IMR-90 (cell line): ENCODE results near the gene VSNL1. TPM values are rescaled to one million over a fixed set of nuclear protein-coding genes. Genes with fewer than 3 reads are reported as not detected.

Source experiments
- ATAC-seq: fragments of 200-7000 bp; cut with Tn5 transposase; 2 replicates; pipeline ENCODE4 v1.9.1; 2020; ENCODE audit warnings: low read depth, mild to moderate bottlenecking, moderate library complexity
- BruUV-seq: library from RNA; stranded (reverse); fragments of 400-500 nt; replicated peaks from 2 replicates; lab custom pipeline; 2021; lab: Mats Ljungman, UMichigan
- CTCF ChIA-PET: fragments of 300-600 bp; formaldehyde crosslinking; extraction: SDS; loops from one replicate; lab custom pipeline; 2021; ENCODE audit warnings: antibody characterized with exemption; lab: Yijun Ruan, JAX
- POLR2A ChIA-PET: fragments of 300-600 bp; sonication (Branson Sonifier 250); formaldehyde crosslinking; loops from one replicate; lab custom pipeline; 2022; ENCODE audit warnings: antibody characterized with exemption; ENCODE audit not compliant: unreplicated experiment; lab: Charles Lee
- DNase-seq: peaks from one replicate; pipeline ENCODE4 v3.0.0; 2013
- H2AFZ ChIP-seq: replicated peaks from 2 replicates; pipeline ENCODE3; 2013; ENCODE audit warnings: low read length, mild to moderate bottlenecking; ENCODE audit not compliant: poor library complexity
- H2AK5ac ChIP-seq: 2 replicates; pipeline ENCODE4 v1.6.1; 2013; ENCODE audit warnings: low read depth, low read length, inconsistent platforms
- H2AK9ac ChIP-seq: replicated peaks from 2 replicates; pipeline ENCODE3; 2013; ENCODE audit warnings: mild to moderate bottlenecking, low read depth, low read length, moderate library complexity; ENCODE audit not compliant: poor library complexity
- H2BK120ac ChIP-seq: 2 replicates; pipeline ENCODE4 v1.6.1; 2013; ENCODE audit warnings: low read depth, low read length, inconsistent platforms
- H2BK15ac ChIP-seq: 3 replicates; pipeline ENCODE4 v1.6.1; 2013; ENCODE audit warnings: low read depth, low read length, inconsistent platforms
- H2BK20ac ChIP-seq: 2 replicates; pipeline ENCODE4 v1.6.1; 2013; ENCODE audit warnings: low read depth, mild to moderate bottlenecking, inconsistent platforms, low read length, moderate library complexity
- H2BK5ac ChIP-seq: 2 replicates; pipeline ENCODE4 v1.6.1; 2013; ENCODE audit warnings: mild to moderate bottlenecking, low read depth, low read length, inconsistent platforms; ENCODE audit not compliant: poor library complexity, severe bottlenecking
- H3K14ac ChIP-seq: replicated peaks from 2 replicates; pipeline ENCODE4 v1.6.1; 2013; ENCODE audit warnings: low read depth, low read length, inconsistent platforms
- H3K18ac ChIP-seq: 2 replicates; pipeline ENCODE4 v1.6.1; 2013; ENCODE audit warnings: low read depth, low read length, control low read depth
- H3K23ac ChIP-seq: 2 replicates; pipeline ENCODE4 v1.6.1; 2013; ENCODE audit warnings: low read depth, low read length, inconsistent platforms
- H3K27ac ChIP-seq: 2 replicates; pipeline ENCODE4 v1.5.1; 2013; ENCODE audit warnings: mild to moderate bottlenecking, control low read depth, low read length; ENCODE audit not compliant: insufficient read depth
- H3K27me3 ChIP-seq: 2 replicates; pipeline ENCODE4 v1.6.1; 2013; ENCODE audit warnings: low read length; ENCODE audit not compliant: control insufficient read depth, insufficient read depth
- H3K36me3 ChIP-seq: 2 replicates; pipeline ENCODE4 v1.6.1; 2013; ENCODE audit warnings: low read length, mixed read lengths; ENCODE audit not compliant: control insufficient read depth, insufficient read depth
- H3K4ac ChIP-seq: 2 replicates; pipeline ENCODE4 v1.6.1; 2013; ENCODE audit warnings: low read depth, low read length, inconsistent platforms
- H3K4me1 ChIP-seq: 2 replicates; pipeline ENCODE4 v1.6.1; 2013; ENCODE audit warnings: low read length, mixed read lengths; ENCODE audit not compliant: control insufficient read depth, insufficient read depth
- H3K4me2 ChIP-seq: 2 replicates; pipeline ENCODE4 v1.6.1; 2013; ENCODE audit warnings: low read depth, mild to moderate bottlenecking, control low read depth, low read length, moderate library complexity
- H3K4me3 ChIP-seq: 2 replicates; pipeline ENCODE4 v1.5.1; 2013; ENCODE audit warnings: low read depth, mild to moderate bottlenecking, control low read depth, low read length, moderate library complexity; ENCODE audit not compliant: insufficient read depth
- H3K56ac ChIP-seq: 2 replicates; pipeline ENCODE4 v1.6.1; 2013; ENCODE audit warnings: low read length, inconsistent platforms; ENCODE audit not compliant: insufficient read depth; ENCODE audit errors: extremely low read depth
- H3K79me1 ChIP-seq, 2 experiments: 2 replicates each; pipeline ENCODE4 v1.6.1; 2013; ENCODE audit warnings: low read length in 2 of 2, inconsistent platforms in 1 of 2, low read depth in 1 of 2
- H3K9ac ChIP-seq: 2 replicates; pipeline ENCODE4 v1.6.1; 2013; ENCODE audit warnings: low read depth, low read length, control low read depth
- H3K9me1 ChIP-seq: 2 replicates; pipeline ENCODE4 v1.6.1; 2013; ENCODE audit warnings: low read length, inconsistent platforms; ENCODE audit not compliant: insufficient read depth
- H3K9me3 ChIP-seq: 2 replicates; pipeline ENCODE4 v1.6.1; 2013; ENCODE audit warnings: low read length; ENCODE audit not compliant: control insufficient read depth, insufficient read depth
- H4K20me1 ChIP-seq: 2 replicates; pipeline ENCODE4 v1.6.1; 2013; ENCODE audit warnings: low read length, inconsistent platforms; ENCODE audit not compliant: insufficient read depth
- H4K5ac ChIP-seq: 2 replicates; pipeline ENCODE4 v1.6.1; 2013; ENCODE audit warnings: mild to moderate bottlenecking, low read depth, low read length, control low read depth
- H4K8ac ChIP-seq, 2 experiments: 2 replicates each; pipeline ENCODE4 v1.6.1; 2013; ENCODE audit warnings: low read depth in 2 of 2, low read length in 2 of 2, control low read depth in 1 of 2, inconsistent platforms in 1 of 2
- H4K91ac ChIP-seq: 2 replicates; pipeline ENCODE4 v1.6.1; 2013; ENCODE audit warnings: low read depth, low read length, inconsistent platforms; ENCODE audit not compliant: insufficient read depth
- BHLHE40 ChIP-seq: fragments of 150-350 bp; IDR thresholded peaks from 2 replicates; pipeline ENCODE4 v1.6.1; 2016; ENCODE audit warnings: mild to moderate bottlenecking, low read depth, low read length
- CHD1 ChIP-seq: IDR thresholded peaks from 2 replicates; pipeline ENCODE4 v1.6.1; 2012; ENCODE audit warnings: low read depth, low read length, improper control_type of control experiment
- CTCF ChIP-seq: conservative IDR thresholded peaks from 2 replicates; pipeline ENCODE4 v1.5.1; 2012; ENCODE audit warnings: mild to moderate bottlenecking, low read depth, low read length, improper control_type of control experiment
- ELK1 ChIP-seq: fragments of 150-350 bp; IDR thresholded peaks from 2 replicates; pipeline ENCODE4 v1.6.1; 2016; ENCODE audit warnings: low read depth, mild to moderate bottlenecking, low read length, moderate library complexity, borderline replicate concordance
- MAZ ChIP-seq: IDR thresholded peaks from 2 replicates; pipeline ENCODE4 v1.6.1; 2012; ENCODE audit warnings: low read depth, mild to moderate bottlenecking, low read length, improper control_type of control experiment, moderate library complexity, borderline replicate concordance
- MXI1 ChIP-seq: IDR thresholded peaks from 2 replicates; pipeline ENCODE4 v1.6.1; 2012; ENCODE audit warnings: low read depth, mild to moderate bottlenecking, low read length, moderate library complexity, borderline replicate concordance
- RAD21 ChIP-seq: IDR thresholded peaks from 2 replicates; pipeline ENCODE4 v1.6.1; 2012; ENCODE audit warnings: low read length, improper control_type of control experiment
- RCOR1 ChIP-seq: IDR thresholded peaks from 2 replicates; pipeline ENCODE4 v1.6.1; 2012; ENCODE audit warnings: mild to moderate bottlenecking, low read length, improper control_type of control experiment; ENCODE audit not compliant: insufficient replicate concordance
- SMC3 ChIP-seq: fragments of 150-350 bp; IDR thresholded peaks from 2 replicates; pipeline ENCODE4 v1.6.1; 2016; ENCODE audit warnings: low read depth, mild to moderate bottlenecking, antibody characterized with exemption, low read length, moderate library complexity
- USF2 ChIP-seq: fragments of 150-350 bp; IDR thresholded peaks from 2 replicates; pipeline ENCODE4 v1.6.1; 2017; ENCODE audit warnings: mild to moderate bottlenecking, antibody characterized with exemption, low read length, low read depth
- WGBS, 2 experiments: methylation state at CpG; one replicate each; pipeline versions ENCODE4 v1.1.5 to v1.1.7; 2013; ENCODE audit warnings: missing lambda C conversion rate in 2 of 2; ENCODE audit not compliant: insufficient read length in 1 of 2; ENCODE audit errors: extremely low coverage in 2 of 2; 5-methylcytosine and 5-hydroxymethylcytosine counted together
- dilution Hi-C: fragments of 300-500 bp; cut with HindIII; formaldehyde crosslinking; loops from one replicate; pipeline ENCODE4 v1.14.3; 2018; ENCODE audit warnings: low sequenced_read_pairs; ENCODE audit not compliant: unreplicated experiment
- in situ Hi-C: fragments of 300-500 bp; cut with MboI; formaldehyde crosslinking; loops from 3 replicates; pipeline ENCODE4 v1.14.3; 2019; ENCODE audit warnings: low sequenced_read_pairs, inconsistent platforms, mixed read lengths
- intact Hi-C: fragments of 100-400 bp; cut with micrococcal nuclease; formaldehyde crosslinking; loops from 2 replicates; pipeline ENCODE4 v1.10.0; 2022
- polyA plus RNA-seq, 3 experiments: library from polyadenylated mRNA; depleted of rRNA; stranded (reverse); fragments of >200 nt; gene quantifications; 2 replicates each; pipeline ENCODE4 v1.2.3, GENCODE V29; 2012; ENCODE audit warnings: low replicate concordance in 1 of 3
- total RNA-seq: library from RNA; depleted of rRNA; stranded (reverse); fragments of >200 nt; gene quantifications from 2 replicates; pipeline ENCODE4 v1.2.3, GENCODE V29; 2012

The VSNL1 gene
- total and polyA plus RNA-seq, 2 of the 4 experiments (the other 2 are of a cell fraction) = 0.32 to 0.36 TPM

GRCh38 chr2:17541531-17541950, 1.0 kb downstream of the VSNL1 start:
- no peaks in the 10 kb centered on the region for H3K36me3 ChIP-seq
- no peaks in the 10 kb centered on the region for H3K9me1 ChIP-seq
- TF ChIP-seq CHD1 (no peak), USF2 (no peak), BHLHE40 (no peak), MXI1 (no peak), MAZ (no peak), RAD21 (no peak), RCOR1 (no peak), ELK1 (no peak), SMC3 (no peak), CTCF (no peak)
- H2BK5ac ChIP-seq = no peak overlapping the region
- no peak overlapping the region for H3K4ac ChIP-seq
- no peak overlapping the region for H3K4me3 ChIP-seq
- in situ Hi-C loops (no loop called here), dilution Hi-C loops (no loop called here), intact Hi-C loops (no loop called here)
- CTCF ChIA-PET = interaction anchor here (1.0 kb wide), 1 partner anchor 19 kb away, joined by 3 read pairs; no protein-coding TSS in a partner anchor
- H3K18ac ChIP-seq = no peak overlapping the region
- no peak overlapping the region for H2BK120ac ChIP-seq
- no peak overlapping the region for H2AK5ac ChIP-seq
- no peaks in the 10 kb centered on the region; the same call in 1 of the 2 replicates for H3K4me1 ChIP-seq
- no peak overlapping the region for H2BK20ac ChIP-seq
- no peak overlapping the region for H3K9ac ChIP-seq
- no peak overlapping the region for H4K91ac ChIP-seq
- H3K14ac ChIP-seq = no peak overlapping the region
- no TSS peak for BruUV-seq
- H3K56ac ChIP-seq = no peak overlapping the region
- POLR2A ChIA-PET = no interaction called here
- no peak overlapping the region for H2AFZ ChIP-seq
- H2AK9ac ChIP-seq = no peak overlapping the region
- H2BK15ac ChIP-seq = no peak overlapping the region
- H3K79me1 ChIP-seq = no peaks in the 10 kb centered on the region
- no peak overlapping the region for H4K8ac ChIP-seq
- peak overlapping the region; percentile 54; the same call in 1 of the 2 replicates for H3K4me2 ChIP-seq
- peaks cover 30% of the 10 kb centered on the region for H3K27me3 ChIP-seq
- DNase-seq = no peak
- 0% methylated on average over 1 of the region's 12 CpGs; no CpG with 5 or more reads in 1 of the 2 experiments for WGBS, 2 experiments
- no peaks in the 10 kb centered on the region; the same call in 1 of the 2 replicates for H3K9me3 ChIP-seq
- H3K27ac ChIP-seq = no peak overlapping the region
- H4K5ac ChIP-seq = no peak overlapping the region
- H4K20me1 ChIP-seq = no peaks in the 10 kb centered on the region
- ATAC-seq = no peak
- H3K23ac ChIP-seq = no peak overlapping the region
